Activated naive CD8-positive, alpha-beta T cell treated with anti-CD3 and anti-CD28 coated beads, Interleukin-2, amount 10 ng/mL, durations not matched to agents 7 days and 5 days (primary cell): ENCODE measurements around the gene CNTNAP5. TPM values are rescaled to one million over a fixed set of nuclear protein-coding genes. Genes with fewer than 3 reads are reported as not detected.

Source experiments
- ATAC-seq: fragments of 150-1000 bp; cut with Tn5 transposase; one replicate; pipeline ENCODE4 v1.10.0; 2021; ENCODE audit warnings: low read depth, moderate library complexity
- POLR2A ChIA-PET: fragments of 350-600 bp; sonication (Branson Sonifier 250); formaldehyde crosslinking; loops from one replicate; lab custom pipeline; 2021; ENCODE audit warnings: antibody characterized with exemption; lab: Charles Lee
- DNase-seq: peaks from one replicate; pipeline ENCODE4 v3.0.0; 2021
- H3K27ac Mint-ChIP-seq: one replicate; pipeline ENCODE4 v1.8.0; 2022; ENCODE audit warnings: mild to moderate bottlenecking, mixed read lengths
- H3K27me3 Mint-ChIP-seq: one replicate; pipeline ENCODE4 v1.8.0; 2022; ENCODE audit warnings: mild to moderate bottlenecking, moderate library complexity, mixed read lengths
- H3K36me3 Mint-ChIP-seq: one replicate; pipeline ENCODE4 v1.8.0; 2021; ENCODE audit warnings: mild to moderate bottlenecking, mixed read lengths
- H3K4me1 Mint-ChIP-seq: one replicate; pipeline ENCODE4 v1.8.0; 2021; ENCODE audit warnings: mixed read lengths
- H3K4me3 Mint-ChIP-seq: one replicate; pipeline ENCODE4 v1.8.0; 2022; ENCODE audit warnings: mild to moderate bottlenecking, moderate library complexity, mixed read lengths
- H3K9me3 Mint-ChIP-seq: one replicate; pipeline ENCODE4 v1.8.0; 2021; ENCODE audit warnings: mixed read lengths
- total RNA-seq, 2 experiments: library from RNA; stranded (reverse); gene quantifications; one replicate each; pipeline ENCODE4 v1.2.3, GENCODE V29; 2021

CNTNAP5 gene
- total RNA-seq, 2 experiments from 2014 or later = not detected

- Mint-ChIP-seq H3K27ac (no peak overlapping the region), H3K4me1 (no peaks in the 10 kb centered on the region), H3K9me3 (peaks cover 4% of the 10 kb centered on the region), H3K4me3 (no peak overlapping the region), H3K27me3 (no peaks in the 10 kb centered on the region), H3K36me3 (no peaks in the 10 kb centered on the region)
- ATAC-seq = no peak
- POLR2A ChIA-PET = no interaction called here
- no peak for DNase-seq
These were observed 247.3 kb downstream of the CNTNAP5 start for GRCh38 chr2:124272261-124272841.

DNA sequence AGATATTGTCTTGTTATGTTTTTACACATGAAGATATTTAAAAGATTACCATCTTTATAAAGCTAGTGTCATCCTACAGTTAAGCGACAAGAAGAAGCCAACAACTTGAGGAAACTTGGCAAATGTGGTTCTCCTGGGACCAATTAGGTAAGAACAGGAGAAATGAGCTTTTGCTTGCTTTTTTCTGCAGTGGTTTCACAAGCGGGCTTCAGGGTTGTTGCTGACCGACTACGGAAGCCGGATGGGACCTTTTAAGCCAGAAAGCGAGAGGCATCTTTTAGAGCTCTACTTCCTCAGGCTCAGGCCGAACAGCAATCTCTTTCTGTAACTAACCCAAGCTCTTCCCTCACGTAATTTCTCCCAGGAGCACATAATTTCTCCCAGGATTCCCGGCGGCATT is 256.5 kb downstream of the CNTNAP5 start:
- ATAC-seq (no peak), DNase-seq (no peak)
- no peak overlapping the region for H3K4me3 Mint-ChIP-seq
- H3K27ac Mint-ChIP-seq = no peak overlapping the region
- POLR2A ChIA-PET = no interaction called here
- H3K9me3 Mint-ChIP-seq = no peaks in the 10 kb centered on the region
- no peaks in the 10 kb centered on the region for H3K36me3 Mint-ChIP-seq
- H3K27me3 Mint-ChIP-seq = no peaks in the 10 kb centered on the region
- H3K4me1 Mint-ChIP-seq = no peaks in the 10 kb centered on the region

- Mint-ChIP-seq H3K36me3 (no peaks in the 10 kb centered on the region), H3K9me3 (no peaks in the 10 kb centered on the region), H3K4me3 (no peak overlapping the region), H3K4me1 (no peaks in the 10 kb centered on the region), H3K27ac (no peak overlapping the region), H3K27me3 (no peaks in the 10 kb centered on the region)
- DNase-seq = no peak
- POLR2A ChIA-PET = no interaction called here
- ATAC-seq = no peak
These were observed 258.0 kb downstream of the CNTNAP5 start for GRCh38 chr2:124283096-124283495.

GRCh38 chr2:124286089-124286783 is 261.1 kb downstream of the CNTNAP5 start:
- Mint-ChIP-seq H3K4me3 (no peak overlapping the region), H3K27ac (no peak overlapping the region), H3K9me3 (no peaks in the 10 kb centered on the region), H3K27me3 (no peaks in the 10 kb centered on the region), H3K4me1 (no peaks in the 10 kb centered on the region), H3K36me3 (no peaks in the 10 kb centered on the region)
- ATAC-seq = no peak
- no peak for DNase-seq
- POLR2A ChIA-PET = no interaction called here

- Mint-ChIP-seq H3K9me3 (no peaks in the 10 kb centered on the region), H3K27ac (no peak overlapping the region), H3K27me3 (no peaks in the 10 kb centered on the region), H3K36me3 (no peaks in the 10 kb centered on the region), H3K4me3 (no peak overlapping the region), H3K4me1 (no peaks in the 10 kb centered on the region)
- DNase-seq = no peak
- no peak for ATAC-seq
- POLR2A ChIA-PET = no interaction called here
These were observed 264.0 kb downstream of the CNTNAP5 start for GRCh38 chr2:124289060-124289459.

DNA sequence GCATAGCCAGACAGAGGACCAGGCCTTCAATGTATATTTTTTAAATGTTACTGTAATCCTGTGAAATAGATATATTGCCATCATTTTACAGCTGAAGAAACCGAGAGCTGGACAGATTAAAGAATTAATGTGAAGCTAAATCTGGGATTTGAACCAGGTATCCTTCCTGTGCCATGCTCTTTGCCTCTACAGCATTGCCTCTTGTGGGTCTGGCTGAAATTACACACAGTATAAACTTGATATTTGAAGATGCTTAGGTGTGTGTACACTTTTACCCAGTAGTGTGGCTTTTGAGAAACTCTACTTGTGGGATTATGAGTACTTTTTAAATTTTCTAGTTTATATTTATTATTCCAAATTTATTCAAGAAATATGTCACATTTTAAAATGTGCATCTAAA is 264.5 kb downstream of the CNTNAP5 start:
- Mint-ChIP-seq H3K36me3 (no peaks in the 10 kb centered on the region), H3K9me3 (no peaks in the 10 kb centered on the region), H3K27me3 (no peaks in the 10 kb centered on the region), H3K27ac (no peak overlapping the region), H3K4me3 (no peak overlapping the region), H3K4me1 (no peaks in the 10 kb centered on the region)
- POLR2A ChIA-PET = no interaction called here
- DNase-seq (no peak), ATAC-seq (no peak)

DNA sequence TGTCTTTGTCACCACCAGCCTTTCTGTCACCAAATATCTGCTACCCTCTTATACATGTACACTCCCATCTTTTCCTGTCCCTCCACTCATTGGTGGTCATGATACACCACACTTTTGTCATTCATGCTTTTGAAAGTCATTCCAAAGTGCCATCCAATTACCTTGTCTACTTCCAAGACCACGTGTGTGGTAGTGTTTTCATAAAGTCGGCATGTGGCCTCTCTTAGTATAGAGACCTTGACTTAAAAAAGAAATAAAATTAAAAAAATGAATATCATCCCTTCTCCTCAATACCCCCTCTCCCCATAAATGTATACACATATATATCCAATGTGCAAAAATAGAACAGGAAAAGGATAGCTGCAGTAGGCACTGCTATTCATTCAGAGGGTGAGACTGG is 271.4 kb downstream of the CNTNAP5 start:
- H3K27me3 Mint-ChIP-seq = no peaks in the 10 kb centered on the region
- no peak overlapping the region for H3K27ac Mint-ChIP-seq
- H3K36me3 Mint-ChIP-seq = no peaks in the 10 kb centered on the region
- H3K4me3 Mint-ChIP-seq = no peak overlapping the region
- ATAC-seq (no peak), DNase-seq (no peak)
- H3K9me3 Mint-ChIP-seq = peaks cover 4% of the 10 kb centered on the region
- POLR2A ChIA-PET = no interaction called here
- H3K4me1 Mint-ChIP-seq = no peaks in the 10 kb centered on the region

DNA sequence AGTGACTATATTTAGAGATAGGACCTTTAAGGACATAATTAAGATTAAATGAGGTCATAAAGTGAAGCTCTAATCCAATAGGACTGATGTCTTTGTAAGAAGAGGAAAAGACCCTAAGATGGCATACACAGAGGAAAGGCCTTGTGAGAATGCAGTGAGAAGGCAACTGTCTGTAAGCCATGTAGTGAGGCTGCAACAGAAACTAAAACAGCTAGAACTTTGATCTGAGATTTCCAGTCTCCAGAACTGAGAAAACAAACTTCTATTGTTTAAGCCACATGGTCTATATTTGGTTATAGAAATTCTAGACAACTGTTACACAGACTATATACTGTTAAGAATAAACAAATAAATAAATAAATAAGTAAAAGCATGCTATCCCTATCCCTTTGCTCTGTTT is 276.8 kb downstream of the CNTNAP5 start:
- DNase-seq = no peak
- ATAC-seq = no peak
- Mint-ChIP-seq H3K9me3 (peaks cover 4% of the 10 kb centered on the region), H3K27ac (no peak overlapping the region), H3K36me3 (no peaks in the 10 kb centered on the region), H3K4me1 (no peaks in the 10 kb centered on the region), H3K27me3 (no peaks in the 10 kb centered on the region), H3K4me3 (no peak overlapping the region)
- POLR2A ChIA-PET = no interaction called here

GRCh38 chr2:124308319-124309062 is 283.4 kb downstream of the CNTNAP5 start:
- no peaks in the 10 kb centered on the region for H3K4me1 Mint-ChIP-seq
- no peaks in the 10 kb centered on the region for H3K27me3 Mint-ChIP-seq
- POLR2A ChIA-PET = no interaction called here
- peaks cover 2% of the 10 kb centered on the region for H3K36me3 Mint-ChIP-seq
- H3K27ac Mint-ChIP-seq = no peak overlapping the region
- ATAC-seq = no peak
- DNase-seq = no peak
- no peak overlapping the region for H3K4me3 Mint-ChIP-seq
- peaks cover 3% of the 10 kb centered on the region for H3K9me3 Mint-ChIP-seq

DNA sequence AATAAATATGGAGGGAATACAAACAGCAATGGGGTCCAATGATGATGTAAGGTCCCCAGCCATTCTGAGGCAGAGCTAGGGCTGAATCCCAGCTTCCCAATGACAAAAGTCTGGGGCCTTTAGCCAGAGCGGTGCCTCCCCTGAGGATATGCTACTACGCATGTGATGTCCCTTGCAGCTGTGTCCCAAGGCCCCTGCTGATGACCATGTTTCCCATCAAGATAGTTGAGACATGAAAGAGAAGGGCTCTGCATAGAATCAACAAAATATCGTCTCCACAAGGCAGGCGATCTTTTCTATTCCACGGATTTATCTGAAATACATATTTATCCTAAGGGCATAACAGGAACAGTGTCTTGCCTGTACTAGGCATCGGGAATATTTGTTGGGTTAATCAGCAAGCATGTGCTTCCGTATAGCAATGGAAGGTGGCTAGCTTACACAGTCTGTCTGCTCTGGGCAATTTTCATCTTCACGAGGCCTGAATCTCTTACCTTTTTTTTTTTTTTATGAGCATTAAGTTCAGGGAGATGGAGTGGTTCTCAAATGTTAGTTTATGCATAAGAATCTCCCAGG is 284.6 kb downstream of the CNTNAP5 start:
- H3K27me3 Mint-ChIP-seq = no peaks in the 10 kb centered on the region

DNA sequence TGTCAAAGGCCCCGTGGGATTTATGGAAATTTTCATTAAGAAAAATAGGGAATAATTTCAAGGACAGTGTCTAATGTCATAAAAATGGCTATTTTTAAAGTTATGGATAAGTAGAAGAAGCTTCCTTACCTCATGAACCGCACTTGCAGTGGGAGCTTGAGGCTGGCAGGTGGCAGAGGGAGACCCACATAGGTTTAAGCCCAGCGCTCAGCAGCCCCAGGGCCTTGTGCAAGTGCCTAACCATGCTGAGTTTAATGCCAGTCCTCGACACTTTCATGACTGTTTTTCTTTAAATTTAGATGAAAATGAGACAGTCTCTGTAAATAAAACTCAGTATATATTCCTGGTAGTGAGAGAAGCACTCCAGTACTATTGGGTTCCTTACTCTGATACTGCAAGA is 285.6 kb downstream of the CNTNAP5 start:
- H3K27me3 Mint-ChIP-seq = no peaks in the 10 kb centered on the region
- peaks cover 3% of the 10 kb centered on the region for H3K9me3 Mint-ChIP-seq
- no peaks in the 10 kb centered on the region for H3K4me1 Mint-ChIP-seq
- POLR2A ChIA-PET = no interaction called here
- DNase-seq (no peak), ATAC-seq (no peak)
- peaks cover 2% of the 10 kb centered on the region for H3K36me3 Mint-ChIP-seq
- H3K4me3 Mint-ChIP-seq = no peak overlapping the region
- no peak overlapping the region for H3K27ac Mint-ChIP-seq

More for the DNA sequence above, 284.6 kb downstream of the CNTNAP5 start:
- POLR2A ChIA-PET = no interaction called here
- H3K9me3 Mint-ChIP-seq = peaks cover 3% of the 10 kb centered on the region
- H3K36me3 Mint-ChIP-seq = peaks cover 2% of the 10 kb centered on the region
- no peak overlapping the region for H3K4me3 Mint-ChIP-seq
- H3K27ac Mint-ChIP-seq = no peak overlapping the region
- no peak for ATAC-seq
- no peak for DNase-seq
- no peaks in the 10 kb centered on the region for H3K4me1 Mint-ChIP-seq

DNA sequence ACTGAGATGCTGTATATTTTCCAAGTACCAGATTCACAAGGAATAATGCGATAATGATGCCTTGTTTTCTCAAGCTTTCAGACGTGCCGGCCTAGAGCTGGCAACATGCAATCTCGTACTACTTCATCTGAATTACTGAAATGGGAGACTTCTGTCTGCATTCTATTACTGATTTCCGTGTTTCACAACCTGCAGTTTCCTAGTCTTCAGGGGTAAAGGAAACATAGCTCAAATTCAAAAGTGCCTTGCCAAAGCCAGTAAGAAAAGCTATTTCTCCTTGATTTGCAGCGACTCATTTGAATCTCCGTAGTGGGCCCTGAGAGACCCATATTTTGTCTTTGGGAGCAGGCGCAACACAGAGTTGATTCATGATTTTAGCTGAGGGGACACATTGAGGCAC is 289.0 kb downstream of the CNTNAP5 start:
- H3K4me3 Mint-ChIP-seq = no peak overlapping the region
- H3K9me3 Mint-ChIP-seq = peaks cover 3% of the 10 kb centered on the region
- ATAC-seq (no peak), DNase-seq (no peak)
- POLR2A ChIA-PET = no interaction called here
- H3K4me1 Mint-ChIP-seq = no peaks in the 10 kb centered on the region
- H3K27ac Mint-ChIP-seq = no peak overlapping the region
- H3K27me3 Mint-ChIP-seq = no peaks in the 10 kb centered on the region
- H3K36me3 Mint-ChIP-seq = peaks cover 2% of the 10 kb centered on the region

- H3K4me3 Mint-ChIP-seq = no peak overlapping the region
These were observed 290.3 kb downstream of the CNTNAP5 start for GRCh38 chr2:124315221-124315880.

More at GRCh38 chr2:124315221-124315880, 290.3 kb downstream of the CNTNAP5 start:
- peaks cover 3% of the 10 kb centered on the region for H3K9me3 Mint-ChIP-seq
- H3K27me3 Mint-ChIP-seq = no peaks in the 10 kb centered on the region
- H3K27ac Mint-ChIP-seq = no peak overlapping the region
- DNase-seq (no peak), ATAC-seq (no peak)
- no peaks in the 10 kb centered on the region for H3K4me1 Mint-ChIP-seq
- H3K36me3 Mint-ChIP-seq = peaks cover 2% of the 10 kb centered on the region
- POLR2A ChIA-PET = no interaction called here
